ENCODE measurements around the gene DCAF4L1.

Gene DCAF4L1

GRCh38 chr4:41990365-41991111 is 9.0 kb downstream of the DCAF4L1 start, which contains the start of gene SLC30A9:
Gene SLC30A9 (plus strand): TSS chr4:41990530. CDS start chr4:41990652, 122 bp downstream.
- peak; percentile 77 for DNase-seq (ENCODE audit: low read depth, low spot score)

- no peak for DNase-seq (ENCODE audit: low read depth, low spot score)
Observed at GRCh38 chr4:41991916-41992767, 10.6 kb downstream of the DCAF4L1 start.

GRCh38 chr4:41992967-41993857 is 11.7 kb downstream of the DCAF4L1 start:
- no peak for DNase-seq (ENCODE audit: low read depth, low spot score)

- DNase-seq (ENCODE audit: low read depth, low spot score) = no peak
Observed at GRCh38 chr4:41994461-41994985, 13.0 kb downstream of the DCAF4L1 start.

- no peak for DNase-seq (ENCODE audit: low read depth, low spot score)
Observed at GRCh38 chr4:41998019-41998418, 16.5 kb downstream of the DCAF4L1 start.

- DNase-seq (ENCODE audit: low read depth, low spot score) = no peak
Observed at GRCh38 chr4:41999321-41999720, 17.8 kb downstream of the DCAF4L1 start.

GRCh38 chr4:42008011-42008786 is 26.6 kb downstream of the DCAF4L1 start:
- DNase-seq (ENCODE audit: low read depth, low spot score) = no peak

- DNase-seq (ENCODE audit: low read depth, low spot score) = no peak
Observed at GRCh38 chr4:42015438-42015837, 33.9 kb downstream of the DCAF4L1 start.

- DNase-seq (ENCODE audit: low read depth, low spot score) = no peak
Observed at GRCh38 chr4:42018451-42018850, 36.9 kb downstream of the DCAF4L1 start.

All from brain pericyte (primary cell).